NCI-H748 (cell line): Measurements from ENCODE around the gene TIAM1.

ENCODE experiments used
- DNase-seq: peaks from one replicate; lab custom pipeline; 2025; ENCODE audit not compliant: unreplicated experiment; lab: John Stamatoyannopoulos, UW

The TIAM1 gene

GRCh38 chr21:31180256-31181081 lies 163.6 kb downstream of the TIAM1 start:
- peak; percentile 38 for DNase-seq

GRCh38 chr21:31176725-31177124 lies 167.3 kb downstream of the TIAM1 start:
- no peak for DNase-seq

- no peak for DNase-seq
Measured at GRCh38 chr21:31176080-31176551, 167.9 kb downstream of the TIAM1 start.

GRCh38 chr21:31173881-31174555 lies 170.0 kb downstream of the TIAM1 start:
- no peak for DNase-seq

DNA sequence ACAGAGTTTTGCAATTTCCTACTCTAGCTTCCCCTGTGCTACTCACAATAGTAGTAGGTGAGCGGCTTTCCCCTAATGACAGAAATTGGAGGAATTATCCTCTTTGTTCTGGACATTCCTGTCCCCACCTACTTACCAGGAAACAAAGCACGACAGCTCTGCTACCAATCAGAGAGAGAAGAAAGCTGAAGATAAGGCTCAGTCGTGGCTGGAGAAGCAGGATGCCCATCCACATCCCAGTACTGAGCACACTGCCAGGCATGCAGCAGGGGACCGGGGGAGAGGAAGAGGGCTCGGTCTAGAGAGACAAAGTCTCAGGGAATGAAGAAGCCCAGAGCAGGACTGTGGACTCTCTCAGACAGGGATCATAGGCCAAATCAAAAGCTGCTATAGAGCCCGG lies 171.7 kb downstream of the TIAM1 start:
- DNase-seq: no peak

DNA sequence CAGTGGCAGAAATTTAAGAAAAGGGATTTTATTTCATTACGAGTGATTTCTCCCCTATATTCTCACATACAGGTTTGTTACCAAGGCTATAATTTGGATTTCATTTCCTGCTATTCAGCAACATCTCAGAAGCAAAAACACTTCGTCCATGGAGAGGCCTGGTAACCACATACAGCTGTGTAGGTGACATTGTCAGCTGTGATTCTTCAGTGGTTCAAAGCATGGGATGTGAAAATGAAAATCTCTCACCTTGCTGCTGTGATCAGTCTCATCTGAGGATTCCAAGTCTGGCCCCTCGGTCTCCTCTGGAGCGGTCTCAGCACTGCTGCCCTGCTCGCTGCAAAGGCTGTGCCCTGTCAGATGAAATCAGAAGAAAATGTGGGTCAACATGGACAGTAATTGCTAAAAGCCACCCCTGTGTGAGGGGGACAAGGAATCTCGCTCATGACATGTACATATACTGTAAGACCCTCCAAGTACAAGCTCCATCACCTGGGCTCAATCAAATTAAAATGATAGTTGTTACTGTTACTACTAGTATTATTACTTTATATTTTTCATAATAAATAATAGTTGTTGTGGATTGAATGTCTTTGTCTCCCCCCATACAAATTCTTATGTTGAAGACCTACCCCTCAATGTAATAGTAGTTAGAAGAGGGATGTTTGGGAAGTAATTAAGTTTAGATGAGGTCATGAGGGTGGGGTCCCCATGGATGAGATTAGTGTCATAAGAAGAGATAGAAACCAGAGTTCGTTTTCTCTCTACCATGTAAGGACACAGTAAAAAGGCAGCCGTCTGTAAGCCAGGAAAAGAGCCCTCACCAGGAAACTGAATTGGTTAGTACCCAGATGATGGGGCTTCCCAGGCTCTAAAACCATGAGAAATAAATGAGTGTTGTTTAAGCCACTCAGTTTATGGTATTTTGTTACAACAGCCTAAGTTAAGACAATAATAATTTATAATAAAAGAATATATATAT lies 179.1 kb downstream of the TIAM1 start:
- DNase-seq: no peak

DNA sequence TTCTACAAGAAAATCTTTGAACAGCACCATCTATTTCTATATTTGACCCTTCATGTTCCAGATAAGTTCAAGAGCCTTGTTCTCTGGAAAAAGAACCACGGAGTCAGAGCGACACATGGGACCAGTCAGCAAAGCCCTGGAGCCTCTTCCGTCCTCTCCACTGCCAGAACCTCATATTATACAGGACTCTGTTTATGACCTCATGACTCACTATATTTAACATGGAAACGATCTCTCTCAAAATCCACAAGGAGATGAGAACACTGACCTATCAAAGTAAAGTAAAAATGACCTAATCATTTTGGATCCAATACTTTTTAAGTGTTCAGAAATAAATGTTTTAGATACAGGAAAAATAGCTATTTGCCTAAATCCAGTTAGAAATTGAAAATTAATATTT lies 181.2 kb downstream of the TIAM1 start:
- no peak for DNase-seq

- no peak for DNase-seq
Measured at GRCh38 chr21:31162079-31162699, 181.9 kb downstream of the TIAM1 start.

DNA sequence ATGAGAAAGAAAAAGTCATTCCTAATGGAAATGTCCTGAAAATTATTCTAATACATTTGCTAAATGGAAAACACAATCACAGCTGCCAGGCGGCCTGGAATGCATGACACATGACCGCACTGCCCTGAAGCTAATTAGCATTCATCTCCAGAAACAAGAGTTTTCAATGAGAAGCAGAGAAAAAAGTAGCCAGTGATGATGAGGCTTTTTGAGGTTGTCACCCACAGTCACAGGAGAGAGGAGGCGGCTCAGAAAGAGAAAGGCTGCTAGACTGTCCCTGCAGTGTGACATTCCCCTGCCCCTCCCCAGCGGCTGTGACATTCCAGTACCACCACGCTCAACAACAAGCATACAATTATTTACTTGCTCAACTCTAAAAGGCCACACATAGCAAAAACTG lies 182.9 kb downstream of the TIAM1 start:
- DNase-seq: no peak

DNA sequence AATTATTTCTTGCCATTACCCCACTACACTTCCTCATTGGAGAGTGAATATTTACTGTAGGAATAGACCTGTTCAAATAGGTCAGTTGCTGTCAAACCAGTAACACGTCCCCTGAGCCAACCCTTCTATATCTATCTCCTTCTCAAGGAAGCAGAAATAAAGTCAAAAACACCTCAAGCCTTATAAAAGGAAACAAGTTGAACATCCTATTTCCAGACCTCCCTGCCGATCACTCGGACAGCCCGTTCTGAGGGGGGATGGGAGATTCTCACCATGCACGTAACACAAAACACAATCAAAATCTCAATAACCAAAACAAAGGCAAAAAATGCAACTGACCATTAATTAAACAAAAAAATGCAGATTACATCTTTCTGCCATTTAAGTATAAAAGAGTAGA lies 184.3 kb downstream of the TIAM1 start:
- DNase-seq: no peak

DNA sequence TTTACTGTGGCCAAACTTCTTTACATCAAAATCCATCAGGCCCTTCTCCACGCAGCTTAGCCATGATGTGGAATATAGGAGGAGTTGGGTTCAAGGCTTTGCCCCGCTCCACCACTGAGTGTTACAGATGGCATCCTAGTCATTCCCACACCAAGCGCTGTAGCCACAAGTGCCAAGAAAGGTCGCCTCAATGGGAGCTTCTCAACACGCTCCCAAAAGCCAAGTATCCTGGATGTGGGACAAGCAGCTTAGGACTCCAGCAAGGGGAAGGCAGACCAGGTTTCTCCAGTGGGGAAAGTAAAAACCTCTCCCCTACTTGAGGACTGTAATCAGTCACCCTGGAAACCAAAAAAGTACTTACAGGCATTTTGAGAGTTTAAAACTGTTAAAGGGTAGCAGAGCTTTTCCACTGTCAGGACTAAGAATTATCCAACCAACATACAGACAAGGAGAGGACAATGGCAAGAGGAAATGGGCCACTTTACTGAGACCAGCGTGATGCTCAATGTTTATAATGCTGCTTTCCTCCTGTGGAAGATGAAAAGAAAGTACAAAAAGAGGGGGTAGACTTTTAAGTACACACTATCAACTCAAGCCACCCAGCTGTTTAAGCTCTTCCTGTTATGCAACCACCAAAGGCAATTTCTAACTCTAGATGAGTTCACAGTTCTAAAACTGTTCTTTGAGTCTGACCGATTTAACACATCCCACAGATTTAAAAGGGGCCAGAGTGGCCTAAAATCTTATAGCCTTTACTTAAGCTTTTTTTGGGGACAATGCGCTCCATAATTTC lies 185.1 kb downstream of the TIAM1 start:
- DNase-seq: no peak

DNA sequence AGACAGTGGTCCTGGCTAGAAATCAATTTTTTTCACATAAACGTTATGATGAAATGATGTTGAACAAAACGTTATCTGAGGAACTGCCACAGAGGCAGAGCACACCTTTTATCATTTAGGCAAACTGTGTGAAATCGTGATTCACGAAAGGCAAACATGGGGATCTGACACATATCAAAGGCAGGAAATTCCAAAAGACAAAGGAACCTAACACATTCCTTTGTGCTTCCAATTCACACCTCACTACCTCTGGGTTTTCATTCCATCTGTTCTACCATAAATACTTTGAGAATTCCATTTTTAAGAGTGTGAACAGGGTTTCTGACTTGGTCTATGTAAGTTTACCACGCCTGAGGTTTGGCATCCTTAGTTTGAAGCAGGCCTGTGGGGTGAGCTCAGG lies 186.3 kb downstream of the TIAM1 start:
- DNase-seq: no peak

GRCh38 chr21:31156662-31157061 lies 187.4 kb downstream of the TIAM1 start:
- DNase-seq: no peak

DNA sequence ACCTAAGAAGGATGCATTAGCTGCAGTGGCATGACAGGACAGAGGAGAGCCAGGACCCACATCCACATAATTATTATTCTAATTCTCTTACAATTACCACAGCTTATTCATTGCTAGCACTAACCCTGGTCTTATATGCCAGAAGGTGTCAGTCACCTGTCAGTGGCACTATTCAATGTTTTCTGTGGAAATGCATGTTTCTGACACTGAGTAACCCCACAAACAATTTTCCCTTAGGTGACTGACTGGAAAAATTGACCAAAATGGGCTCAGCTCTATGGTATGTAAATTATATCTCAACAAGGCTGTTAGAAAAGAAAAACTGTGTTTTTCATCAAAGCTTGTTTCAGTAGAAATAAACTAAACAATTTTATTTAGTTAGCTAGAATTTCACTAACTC lies 187.9 kb downstream of the TIAM1 start:
- no peak for DNase-seq

DNA sequence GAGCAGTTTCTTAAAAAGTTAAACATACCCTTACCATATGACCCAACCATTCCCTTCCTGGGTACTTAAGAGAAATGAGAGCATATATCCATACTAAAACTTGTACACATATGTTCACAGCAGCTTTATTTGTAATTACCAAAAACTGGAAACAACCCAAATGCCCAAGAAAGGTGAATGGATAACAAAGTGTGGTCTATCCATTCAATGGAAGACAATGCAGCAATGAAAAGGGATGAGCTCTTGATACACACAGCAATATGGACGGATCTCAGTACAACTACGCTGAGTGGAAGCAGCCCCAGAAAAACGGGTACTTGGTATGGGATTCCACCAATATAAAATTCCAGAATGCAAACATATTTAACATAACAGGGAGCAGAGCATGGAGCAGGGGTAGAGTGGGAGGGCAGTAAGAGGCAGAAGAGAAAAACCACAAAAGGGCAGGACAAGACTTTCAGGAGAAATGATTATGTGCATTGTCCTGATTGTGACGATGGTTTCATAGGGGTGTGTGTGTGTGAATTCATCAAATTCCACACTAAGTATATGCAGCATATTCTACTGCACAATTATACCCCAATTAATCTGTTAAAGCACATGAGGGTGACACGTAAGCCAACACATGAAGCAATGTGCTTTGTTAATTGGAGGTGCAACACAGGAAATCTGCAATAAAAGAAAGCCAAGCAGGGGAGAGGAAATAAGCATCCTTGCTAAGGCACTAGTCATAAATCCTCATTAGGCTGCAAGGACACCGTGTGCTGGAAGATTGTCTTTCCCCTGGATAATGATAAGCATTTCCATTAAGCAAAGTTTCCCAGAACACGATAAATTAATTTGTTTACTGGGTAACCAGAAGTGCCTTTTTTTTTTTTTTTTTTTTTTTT lies 192.7 kb downstream of the TIAM1 start:
- DNase-seq: no peak

GRCh38 chr21:31145274-31145673 lies 198.8 kb downstream of the TIAM1 start:
- no peak for DNase-seq

- DNase-seq: no peak
Measured at GRCh38 chr21:31143036-31143435, 201.0 kb downstream of the TIAM1 start.

- no peak for DNase-seq
Measured at GRCh38 chr21:31142600-31142999, 201.5 kb downstream of the TIAM1 start.

DNA sequence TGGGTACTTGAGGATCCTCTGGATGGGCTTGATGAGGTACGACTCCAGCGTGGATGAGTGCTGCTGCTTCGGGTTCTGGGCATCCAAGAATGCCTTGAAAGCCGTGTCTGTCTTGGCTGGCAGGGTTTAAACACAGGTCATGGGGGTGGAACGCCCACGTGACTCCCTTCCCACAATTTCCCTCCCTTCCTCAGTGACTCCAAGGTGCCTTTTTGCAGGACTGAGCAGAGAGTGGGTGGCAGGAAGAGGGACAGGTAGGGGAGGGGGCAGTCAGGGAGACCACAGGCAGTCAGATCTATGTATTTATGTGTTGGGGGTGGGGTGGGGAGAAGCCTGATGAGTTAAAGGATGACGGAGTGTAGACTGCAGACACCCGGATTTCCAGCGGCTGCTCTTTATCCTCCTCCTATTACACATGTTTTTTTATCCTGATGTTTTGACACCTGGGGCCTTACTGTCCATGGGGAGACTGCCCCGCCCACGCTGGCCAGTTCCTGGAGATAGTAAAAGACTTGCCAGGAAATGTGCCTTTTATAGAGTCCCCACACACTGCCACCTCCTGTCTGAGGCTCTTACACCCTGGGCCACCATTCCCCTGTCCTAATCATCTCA lies 202.6 kb downstream of the TIAM1 start:
- no peak for DNase-seq
